GM12801 (cell line): ENCODE data around the gene ERMN.

Experiments used
- CTCF ChIP-seq: IDR thresholded peaks from one replicate; pipeline ENCODE4 v1.5.1; 2011; ENCODE audit warnings: control low read depth; ENCODE audit not compliant: insufficient read length; ENCODE audit errors: extremely low read depth

ERMN gene

GRCh38 chr2:157326698-157327097 is 1.1 kb upstream of the ERMN start:
- TF ChIP-seq CTCF: no peak

GRCh38 chr2:157324331-157324843 is 1.2 kb downstream of the ERMN start:
- TF ChIP-seq CTCF: no peak

GRCh38 chr2:157322432-157322831 is 3.2 kb downstream of the ERMN start:
- no peak for TF ChIP-seq CTCF

GRCh38 chr2:157321466-157321865 is 4.2 kb downstream of the ERMN start:
- no peak for TF ChIP-seq CTCF

GRCh38 chr2:157320409-157320808 is 5.2 kb downstream of the ERMN start:
- TF ChIP-seq CTCF: no peak

- no peak for TF ChIP-seq CTCF
Measured at GRCh38 chr2:157319795-157320194, 5.8 kb downstream of the ERMN start.

- TF ChIP-seq CTCF: no peak
Measured at GRCh38 chr2:157318884-157319283, 6.7 kb downstream of the ERMN start.

GRCh38 chr2:157315901-157316300 is 9.7 kb downstream of the ERMN start:
- no peak for TF ChIP-seq CTCF
